Fibroblast of skin of left quadriceps (primary cell): ENCODE data around the gene PASK.

Experiments used
- DNase-seq, 2 experiments: peaks; one replicate each; pipeline ENCODE4 v3.0.0-alpha.2; 2013; ENCODE audit warnings: low read depth in 2 of 2

The PASK gene

GRCh38 chr2:241082341-241083090 is 66.8 kb downstream of the PASK start:
- DNase-seq = no peak

- DNase-seq = no peak
Observed at GRCh38 chr2:241081643-241082340, 67.5 kb downstream of the PASK start.

GRCh38 chr2:241081190-241081642 is 68.1 kb downstream of the PASK start:
- DNase-seq = no peak

GRCh38 chr2:241080405-241081189 is 68.7 kb downstream of the PASK start:
- DNase-seq = no peak

- no peak for DNase-seq
Observed at GRCh38 chr2:241074901-241075540, 74.3 kb downstream of the PASK start.

- no peak for DNase-seq
Observed at GRCh38 chr2:241074065-241074818, 75.0 kb downstream of the PASK start.

- no peak for DNase-seq
Observed at GRCh38 chr2:241073166-241074064, 75.9 kb downstream of the PASK start.

GRCh38 chr2:241072553-241073165 is 76.6 kb downstream of the PASK start:
- DNase-seq = no peak

- no peak for DNase-seq
Observed at GRCh38 chr2:241072151-241072550, 77.1 kb downstream of the PASK start.

- no peak for DNase-seq
Observed at GRCh38 chr2:241071677-241072111, 77.6 kb downstream of the PASK start.

- DNase-seq = no peak
Observed at GRCh38 chr2:241070811-241071676, 78.2 kb downstream of the PASK start.

- DNase-seq = no peak
Observed at GRCh38 chr2:241070361-241070760, 78.9 kb downstream of the PASK start.

- no peak for DNase-seq
Observed at GRCh38 chr2:241069821-241070281, 79.4 kb downstream of the PASK start.

- no peak for DNase-seq
Observed at GRCh38 chr2:241068942-241069810, 80.1 kb downstream of the PASK start.

GRCh38 chr2:241068136-241068941 is 80.9 kb downstream of the PASK start:
- no peak for DNase-seq

- no peak for DNase-seq
Observed at GRCh38 chr2:241067501-241068135, 81.7 kb downstream of the PASK start.
